NCI-H82 treated with DMSO at 0.1 percent for 48 hours (cell line): ENCODE measurements around the gene TOMM20.
"Not testable (repeated sequence)": the region's sequence is repeated elsewhere in the genome, so short reads cannot be mapped to it uniquely, and the experiment has no call there.

Source experiments
- DNase-seq: peaks from one replicate; lab custom pipeline; 2025; ENCODE audit not compliant: unreplicated experiment; lab: John Stamatoyannopoulos, UW

TOMM20 gene

DNA sequence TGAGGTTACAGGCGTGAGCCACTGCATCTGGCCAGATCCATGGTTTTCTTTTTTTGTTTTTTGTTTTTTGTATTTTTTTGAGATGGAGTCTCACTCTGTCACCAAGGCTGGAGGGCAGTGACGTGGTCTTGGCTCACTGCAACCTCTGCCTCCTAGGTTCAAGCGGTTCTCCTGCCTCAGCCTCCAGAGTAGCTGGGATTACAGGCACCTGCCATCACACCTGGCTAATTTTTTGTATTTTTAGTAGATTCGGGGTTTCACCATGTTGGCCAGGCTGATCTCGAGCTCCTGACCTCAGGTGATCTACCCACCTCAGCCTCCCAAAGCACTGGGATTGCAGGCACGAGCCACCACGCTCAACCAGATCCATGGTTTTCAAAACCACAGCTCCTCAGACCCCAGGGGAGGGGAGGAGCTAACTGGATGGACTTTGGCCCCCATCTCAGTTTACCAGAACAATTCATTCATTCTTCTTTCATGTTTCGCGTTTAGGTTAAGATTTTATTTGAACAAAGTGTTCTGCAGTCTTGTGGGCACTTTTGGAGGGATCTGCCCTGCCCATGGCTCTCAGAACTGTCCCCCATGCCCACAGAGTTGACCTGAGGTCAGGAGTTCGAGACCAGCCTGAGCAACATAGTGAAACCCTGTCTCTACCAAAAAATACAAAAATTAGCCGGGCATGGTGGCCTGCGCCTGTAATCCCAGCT, 43.1 kb downstream of the TOMM20 start:
- DNase-seq, result not testable (repeated sequence)

DNA sequence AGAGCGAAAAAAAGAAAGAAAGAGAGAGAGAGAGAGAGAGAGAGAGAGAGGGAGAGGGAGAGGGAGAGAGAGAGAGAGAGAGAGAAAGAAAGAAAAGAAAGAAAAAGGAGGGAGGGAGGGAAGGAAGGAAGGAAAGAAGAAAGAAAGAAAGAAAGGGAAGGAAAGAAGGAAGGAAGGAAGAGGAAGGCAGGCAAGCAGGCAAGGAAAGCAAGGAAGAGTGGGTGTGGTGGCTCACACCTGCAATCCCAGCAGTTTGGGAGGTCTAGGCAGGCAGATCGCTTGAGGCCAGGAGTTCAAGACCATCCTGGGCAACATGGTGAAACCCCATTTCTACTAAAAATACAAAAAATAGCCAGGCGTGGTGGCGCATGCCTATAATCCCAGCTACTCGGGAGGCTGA, 47.8 kb downstream of the TOMM20 start:
- DNase-seq, result not testable (repeated sequence)

DNA sequence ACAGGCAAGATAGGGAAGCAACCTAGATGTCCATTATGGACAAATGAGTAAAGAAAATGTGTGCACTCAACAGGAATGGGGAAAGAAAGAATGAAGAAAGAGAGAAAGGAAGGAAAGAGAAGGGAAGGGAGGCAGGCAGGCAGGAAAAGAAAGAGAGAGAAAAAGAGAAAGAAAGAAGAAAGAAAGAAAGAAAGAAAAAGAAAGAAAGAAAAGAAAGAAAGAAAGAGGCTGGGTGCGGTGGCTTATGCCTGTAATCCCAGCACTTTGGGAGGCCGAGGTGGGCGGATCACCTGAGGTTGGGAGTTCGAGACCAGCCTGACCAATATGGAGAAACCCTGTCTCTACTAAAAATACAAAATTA, 48.4 kb downstream of the TOMM20 start:
- DNase-seq, result not testable (repeated sequence)

DNA sequence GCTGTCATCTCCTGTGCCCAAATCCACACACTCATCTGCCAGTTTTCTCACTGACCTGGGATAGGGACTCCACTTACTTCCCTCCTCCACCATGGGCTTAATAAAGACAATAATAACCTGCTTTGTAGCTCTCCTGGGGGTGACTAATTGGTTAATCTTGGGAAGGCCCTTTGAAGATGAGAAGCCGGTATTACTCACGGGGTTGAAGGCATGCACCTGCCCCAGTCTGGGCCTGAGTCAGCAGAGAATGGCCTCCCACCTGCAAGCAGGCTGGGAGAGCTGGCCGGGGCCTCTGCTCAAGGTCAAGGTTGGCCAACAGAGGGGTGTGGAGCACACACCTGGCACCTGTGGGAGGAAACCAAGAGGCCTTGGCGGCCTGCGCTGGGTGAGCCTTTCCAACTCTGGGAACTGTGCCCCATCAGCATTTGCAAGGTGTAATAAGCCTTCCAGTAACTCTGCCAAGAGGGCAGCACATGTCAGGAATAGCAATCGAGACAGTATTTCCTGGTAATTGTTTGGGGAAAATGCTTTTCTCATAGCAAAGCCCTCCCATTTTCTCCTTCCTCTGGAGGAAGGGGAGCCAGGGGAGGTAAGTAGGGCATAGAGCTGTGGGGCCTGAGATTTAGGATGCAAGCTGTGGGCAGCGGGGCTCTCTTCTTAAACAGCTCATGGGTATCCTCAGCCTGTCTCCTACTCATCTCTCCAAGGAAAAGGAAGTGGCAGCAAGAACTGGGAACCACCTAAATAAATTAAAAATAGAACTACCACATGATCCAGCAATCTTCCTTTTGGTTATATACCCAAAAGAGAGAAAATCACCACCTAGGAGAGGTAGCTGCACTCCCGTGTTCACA, 49.0 kb downstream of the TOMM20 start:
- DNase-seq, result peak; percentile 57

DNA sequence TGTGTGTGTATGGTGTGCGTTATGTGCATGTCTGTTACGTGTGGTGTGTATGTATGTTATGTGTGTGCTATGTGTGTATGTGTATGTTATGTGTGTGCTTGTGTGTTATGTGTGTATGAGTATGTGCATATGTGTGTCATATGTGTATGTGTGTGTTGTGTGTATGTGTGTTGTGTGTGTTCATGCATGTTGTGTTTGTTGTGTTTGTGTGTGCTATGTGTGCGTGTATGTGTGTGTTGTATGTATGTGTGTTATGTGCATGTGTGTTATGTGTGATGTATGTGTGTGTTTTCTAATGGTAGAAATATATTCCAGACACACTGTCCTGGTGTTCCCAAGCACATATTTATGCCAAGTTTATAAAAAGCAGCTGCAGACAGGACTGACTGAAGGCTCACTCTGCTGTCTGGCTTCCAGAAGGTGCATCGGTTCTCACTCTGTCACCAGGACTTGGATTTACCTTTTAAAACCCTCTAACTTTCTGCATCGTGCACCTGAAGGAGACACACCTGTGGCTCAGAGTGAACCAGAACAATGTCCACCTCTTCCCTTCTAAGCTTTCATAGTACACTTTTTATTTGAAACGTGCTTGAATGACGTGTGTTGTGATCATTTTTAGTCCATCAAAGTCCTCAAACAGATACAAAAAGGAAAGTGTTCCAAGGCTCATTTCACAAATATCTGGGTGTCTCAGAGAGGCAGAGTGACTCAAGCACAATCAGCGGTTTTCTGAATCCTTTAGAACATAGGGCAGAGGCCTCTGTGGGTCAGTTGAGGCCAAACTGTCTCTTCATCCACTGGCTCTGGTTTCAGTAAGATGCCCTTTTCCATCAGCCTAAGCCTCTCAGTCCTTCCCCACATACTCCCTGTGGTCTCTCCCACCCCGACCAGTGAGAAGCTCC, 49.9 kb downstream of the TOMM20 start:
- DNase-seq, result no peak

DNA sequence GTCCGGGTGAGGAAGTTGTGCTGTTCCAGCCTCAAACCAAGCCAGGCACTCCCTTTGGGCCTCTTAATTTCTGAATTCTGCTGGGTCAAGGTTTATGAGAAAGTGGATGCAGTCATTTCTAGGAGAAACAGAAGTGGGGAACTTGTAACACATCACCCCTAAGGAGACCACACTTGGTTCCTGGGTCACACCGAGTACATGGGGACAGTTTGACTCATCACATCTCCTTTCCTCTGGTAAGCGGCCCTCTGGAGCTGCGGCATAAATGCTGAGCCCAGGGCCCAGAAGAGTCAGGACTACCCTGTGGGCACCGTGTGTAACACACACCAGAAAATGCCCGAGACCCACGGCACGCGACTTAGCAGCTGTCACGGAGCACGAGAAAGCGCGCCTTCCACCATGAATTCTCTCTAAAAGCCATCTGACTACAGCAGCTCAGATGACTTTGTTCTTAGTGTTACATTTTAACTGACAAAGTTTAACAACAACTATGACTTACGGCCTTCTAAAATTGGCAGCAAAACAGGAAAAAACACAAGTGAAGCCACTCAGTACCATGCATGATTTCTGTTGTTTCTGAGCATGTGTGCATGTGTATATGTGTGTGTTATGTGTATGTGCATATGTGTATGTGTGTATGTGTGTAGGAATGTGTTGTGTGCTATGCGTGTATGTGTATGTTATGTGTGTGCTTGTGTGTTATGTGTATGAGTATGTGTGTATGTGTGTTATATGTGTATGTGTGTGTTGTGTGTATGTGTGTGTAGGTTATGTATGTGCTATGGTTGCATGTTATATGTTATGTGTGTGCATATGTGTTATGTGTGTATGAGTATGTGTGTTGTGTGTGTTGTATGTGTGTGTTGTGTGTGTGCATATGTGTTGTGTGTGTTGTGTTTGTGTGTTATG, 50.8 kb downstream of the TOMM20 start:
- no peak for DNase-seq

DNA sequence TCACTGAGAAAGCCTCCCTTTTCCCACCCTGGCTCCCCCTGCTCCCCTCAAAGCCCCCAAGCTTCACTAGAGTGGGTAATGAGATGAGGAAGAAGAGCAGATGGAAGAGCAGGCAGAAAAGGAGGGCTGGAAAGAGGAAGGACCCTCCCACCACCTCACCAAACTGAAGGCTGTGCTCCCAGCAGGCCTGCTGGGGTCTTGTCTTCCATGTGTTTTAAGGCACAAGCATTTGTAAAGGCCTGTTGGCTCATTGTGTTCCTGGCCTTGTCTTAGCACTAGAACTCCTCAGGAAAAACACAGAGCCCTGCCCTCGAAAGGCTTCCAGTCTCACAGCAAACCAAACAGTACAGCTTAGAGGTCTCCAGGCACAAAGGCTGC, 51.5 kb downstream of the TOMM20 start:
- DNase-seq, result no peak

DNA sequence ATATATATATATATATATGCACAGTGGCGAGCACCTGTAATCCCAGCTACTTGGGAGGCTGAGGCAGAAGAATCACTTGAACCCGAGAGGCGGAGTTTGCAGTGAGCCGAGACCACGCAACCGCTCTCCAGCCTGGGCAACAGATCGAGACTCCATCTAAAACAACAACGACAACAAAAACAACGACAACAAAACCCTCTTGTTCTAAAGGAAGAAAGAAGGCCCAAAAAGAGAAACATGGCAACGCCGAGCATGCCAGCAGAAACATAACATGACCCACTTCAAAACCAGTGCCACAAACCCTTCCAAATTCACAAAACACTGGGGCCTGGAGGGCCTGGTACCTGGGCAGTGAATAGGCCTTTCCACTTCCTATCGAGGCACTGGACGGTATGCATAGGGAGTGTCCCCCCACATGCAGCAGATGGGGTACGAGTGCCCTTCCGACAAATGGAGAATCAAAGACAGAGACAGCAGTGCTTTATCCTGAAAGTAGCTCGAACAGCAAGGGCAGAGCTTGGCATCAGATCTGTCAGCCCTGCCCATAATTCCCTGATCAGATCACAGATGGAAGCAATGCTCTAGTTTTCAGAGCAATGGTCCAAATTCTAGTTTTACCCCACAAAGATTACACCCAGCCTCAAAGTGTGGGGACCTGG, 52.0 kb downstream of the TOMM20 start:
- DNase-seq, result no peak

DNA sequence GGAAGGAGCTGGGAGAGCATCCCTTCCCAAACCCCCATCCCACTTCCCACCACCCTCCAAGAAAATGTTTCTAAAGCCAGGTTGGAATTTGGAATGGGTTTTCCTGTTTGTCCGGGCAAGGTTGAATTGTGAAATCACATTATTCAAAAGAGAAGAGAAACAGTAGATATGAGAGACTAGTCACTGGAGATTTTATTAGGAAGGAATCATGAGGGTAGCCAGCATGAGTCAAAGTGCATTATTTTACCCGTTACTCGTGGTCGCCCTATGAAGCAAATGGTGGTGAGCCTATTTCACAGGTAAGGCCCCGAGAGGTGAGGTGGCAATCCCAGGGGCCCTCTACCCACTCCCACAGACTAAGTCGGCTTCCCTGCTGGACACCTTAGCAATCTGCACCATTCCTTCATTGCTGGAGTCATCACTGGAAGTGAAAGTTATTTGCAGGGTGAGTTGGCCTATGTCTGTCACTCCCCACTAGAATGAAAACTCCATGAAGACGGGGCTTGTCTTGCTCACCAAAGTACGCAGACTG, 52.8 kb downstream of the TOMM20 start:
- DNase-seq, result no peak

- DNase-seq, result no peak
Observed at GRCh38 chr1:235075048-235075776, 53.4 kb downstream of the TOMM20 start.

DNA sequence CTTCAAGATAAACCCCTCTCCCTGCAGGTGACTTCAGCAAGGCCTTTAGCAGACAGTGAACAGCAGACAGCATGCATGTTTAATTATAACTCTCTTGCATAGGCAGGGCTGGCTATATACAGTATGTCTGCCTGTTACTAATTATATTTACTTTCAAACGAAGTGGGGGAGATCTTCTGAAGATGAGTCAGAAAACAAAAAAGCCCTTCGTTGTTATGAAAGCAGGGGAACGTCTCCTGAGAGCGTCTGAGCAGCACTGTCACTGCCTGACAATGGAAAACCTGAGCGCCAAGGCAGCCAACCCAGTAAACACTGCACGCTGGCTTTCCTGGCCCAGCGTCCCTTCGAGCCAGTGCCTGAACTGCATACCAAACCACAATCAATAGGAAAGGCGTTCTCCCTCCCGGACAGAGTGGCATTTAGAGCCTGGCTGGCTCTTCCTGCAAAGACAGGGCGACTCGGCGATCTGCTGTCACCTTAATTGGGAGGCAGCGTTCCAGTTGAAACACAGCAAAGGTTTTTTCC, 54.1 kb downstream of the TOMM20 start:
- DNase-seq, result no peak

GRCh38 chr1:235073968-235074522, 54.6 kb downstream of the TOMM20 start:
- DNase-seq, result no peak

GRCh38 chr1:235073331-235073967, 55.2 kb downstream of the TOMM20 start:
- DNase-seq, result no peak

GRCh38 chr1:235072577-235072976, 56.1 kb downstream of the TOMM20 start:
- DNase-seq, result not testable (repeated sequence)

GRCh38 chr1:235072096-235072495, 56.5 kb downstream of the TOMM20 start:
- DNase-seq, result no peak

- no peak for DNase-seq
Observed at GRCh38 chr1:235070819-235071218, 57.8 kb downstream of the TOMM20 start.

- DNase-seq, result no peak
Observed at GRCh38 chr1:235069577-235070563, 58.8 kb downstream of the TOMM20 start.
